ENCODE results near the gene RFT1.
"Not testable (repeated sequence)": the region's sequence is repeated elsewhere in the genome, so short reads cannot be mapped to it uniquely, and the experiment has no call there.

The RFT1 gene

DNA sequence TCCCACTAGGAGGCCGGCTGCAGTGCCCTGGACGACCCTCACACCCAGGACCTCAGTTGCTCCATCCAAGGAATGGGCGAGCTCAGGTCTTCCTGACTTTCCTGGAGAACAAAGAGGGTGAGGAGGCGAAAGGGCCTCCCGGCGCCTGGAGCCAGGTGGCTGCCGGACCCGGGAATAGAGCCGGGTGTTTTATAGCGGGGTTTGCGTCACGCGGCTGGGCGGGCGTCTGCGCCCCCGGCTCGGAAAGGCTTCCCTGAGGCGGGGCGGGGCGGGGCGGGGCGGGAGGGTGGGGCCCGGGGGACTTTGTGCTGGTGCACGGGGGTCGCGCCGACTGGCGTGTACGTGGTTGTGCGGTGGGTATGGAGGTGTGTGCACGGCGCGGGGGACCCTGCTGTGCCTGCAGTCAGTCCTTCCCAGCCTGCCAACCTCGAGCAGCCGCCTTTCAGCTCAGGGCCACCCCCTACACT is 26.2 kb upstream of the RFT1 start:
- H3K4me3 ChIP-seq (ENCODE audit: insufficient read depth, low read depth, low read length), result no peak overlapping the region
- peaks cover 14% of the 10 kb centered on the region for H3K4me1 ChIP-seq (ENCODE audit: control insufficient read depth, insufficient read depth, low read length)
- no peak overlapping the region for H3K27ac ChIP-seq (ENCODE audit: insufficient read depth, low read depth, low read length, poor library complexity, severe bottlenecking)
- 79 to 80% methylated on average over 36 of the region's 36 CpGs for WGBS, 2 experiments
- H3K9me3 ChIP-seq (ENCODE audit: control insufficient read depth, low read length), result no peaks in the 10 kb centered on the region
- H3K27me3 ChIP-seq (ENCODE audit: control insufficient read depth, insufficient read depth, low read length, poor library complexity, severe bottlenecking), result peaks cover 16% of the 10 kb centered on the region
- H3K36me3 ChIP-seq (ENCODE audit: control insufficient read depth, insufficient read depth, low read length), result no peaks in the 10 kb centered on the region

DNA sequence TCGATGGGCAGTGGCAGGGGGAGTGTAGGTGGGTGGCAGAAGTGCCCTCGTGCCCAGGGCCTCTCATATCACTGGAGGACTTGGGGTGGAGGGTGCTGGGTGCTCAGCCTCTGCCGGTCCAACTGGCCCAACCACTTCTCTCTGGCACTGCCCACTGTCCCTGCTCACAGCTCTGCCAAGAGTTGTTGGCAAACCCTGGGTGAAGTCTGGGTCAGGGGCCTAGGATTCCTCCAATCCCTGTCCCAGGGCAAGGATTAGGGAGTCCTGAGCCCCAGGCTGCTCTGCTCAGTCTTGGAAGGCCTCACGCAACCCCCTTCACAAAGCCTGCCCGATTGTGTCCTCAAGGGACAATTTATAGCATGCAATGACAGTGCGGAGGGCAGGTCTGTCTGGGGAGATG is 25.5 kb upstream of the RFT1 start:
- WGBS, 2 experiments, result 89 to 90% methylated on average over 6 of the region's 6 CpGs

DNA sequence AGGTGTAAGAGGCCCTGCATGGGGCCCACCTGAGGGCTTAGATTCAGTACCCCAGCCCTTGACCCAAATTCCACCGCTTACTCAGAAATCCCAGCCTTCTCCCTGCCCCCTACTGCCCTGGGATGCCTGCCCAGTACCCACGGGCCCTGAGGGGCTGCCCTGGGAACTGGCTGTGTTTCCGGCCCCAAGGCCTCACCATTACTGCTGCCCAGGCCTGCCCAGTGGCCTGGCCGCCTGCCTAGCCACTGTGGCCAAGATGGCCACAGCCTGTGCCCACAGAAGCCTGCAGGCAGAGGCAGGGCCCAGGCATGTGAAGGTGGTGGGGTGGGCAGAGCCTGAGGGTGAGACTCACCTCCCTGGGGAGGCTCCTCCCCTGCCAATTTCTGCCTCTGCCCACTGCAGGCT is 24.6 kb upstream of the RFT1 start:
- no peak overlapping the region for H3K4me3 ChIP-seq (ENCODE audit: insufficient read depth, low read depth, low read length)
- 90 to 91% methylated on average over 4 of the region's 4 CpGs for WGBS, 2 experiments
- peaks cover 4% of the 10 kb centered on the region for H3K27me3 ChIP-seq (ENCODE audit: control insufficient read depth, insufficient read depth, low read length, poor library complexity, severe bottlenecking)

More for the DNA sequence above, 25.5 kb upstream of the RFT1 start:
- H3K27me3 ChIP-seq (ENCODE audit: control insufficient read depth, insufficient read depth, low read length, poor library complexity, severe bottlenecking), result peaks cover 12% of the 10 kb centered on the region
- no peak overlapping the region for H3K4me3 ChIP-seq (ENCODE audit: insufficient read depth, low read depth, low read length)
- H3K27ac ChIP-seq (ENCODE audit: insufficient read depth, low read depth, low read length, poor library complexity, severe bottlenecking), result no peak overlapping the region
- H3K4me1 ChIP-seq (ENCODE audit: control insufficient read depth, insufficient read depth, low read length), result peaks cover 14% of the 10 kb centered on the region
- no peaks in the 10 kb centered on the region for H3K36me3 ChIP-seq (ENCODE audit: control insufficient read depth, insufficient read depth, low read length)
- no peaks in the 10 kb centered on the region for H3K9me3 ChIP-seq (ENCODE audit: control insufficient read depth, low read length)

DNA sequence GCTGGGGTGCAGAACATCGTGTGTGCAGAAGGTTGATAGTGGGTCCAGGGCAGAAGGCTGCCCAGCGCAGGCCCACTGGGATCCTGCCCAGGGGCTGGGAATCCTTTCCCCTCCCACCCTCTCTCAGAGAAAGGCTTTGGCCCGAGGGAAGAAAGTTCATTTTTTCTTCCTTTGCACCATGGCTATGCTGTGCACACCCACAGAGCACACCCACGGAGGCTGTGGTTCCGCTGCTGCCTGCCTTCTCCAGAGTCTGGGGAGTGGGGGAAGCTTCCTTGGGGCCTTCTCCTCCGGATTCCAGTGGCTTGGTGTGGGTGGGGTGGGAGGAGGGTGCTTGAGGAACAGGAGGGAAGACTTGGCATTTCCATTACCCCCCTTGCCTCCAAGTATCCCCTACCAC is 23.7 kb upstream of the RFT1 start:
- Histone ChIP-seq H3K9me3 (ENCODE audit: control insufficient read depth, low read length) (no peaks in the 10 kb centered on the region), H3K4me1 (ENCODE audit: control insufficient read depth, insufficient read depth, low read length) (peaks cover under 1% of the 10 kb centered on the region), H3K27ac (ENCODE audit: insufficient read depth, low read depth, low read length, poor library complexity, severe bottlenecking) (no peak overlapping the region), H3K27me3 (ENCODE audit: control insufficient read depth, insufficient read depth, low read length, poor library complexity, severe bottlenecking) (no peaks in the 10 kb centered on the region), H3K4me3 (ENCODE audit: insufficient read depth, low read depth, low read length) (no peak overlapping the region), H3K36me3 (ENCODE audit: control insufficient read depth, insufficient read depth, low read length) (no peaks in the 10 kb centered on the region)
- WGBS, 2 experiments, result 84 to 89% methylated on average over 5 of the region's 6 CpGs

More for the DNA sequence above, 24.6 kb upstream of the RFT1 start:
- H3K27ac ChIP-seq (ENCODE audit: insufficient read depth, low read depth, low read length, poor library complexity, severe bottlenecking), result no peak overlapping the region
- H3K4me1 ChIP-seq (ENCODE audit: control insufficient read depth, insufficient read depth, low read length), result peaks cover 9% of the 10 kb centered on the region
- H3K9me3 ChIP-seq (ENCODE audit: control insufficient read depth, low read length), result no peaks in the 10 kb centered on the region
- no peaks in the 10 kb centered on the region for H3K36me3 ChIP-seq (ENCODE audit: control insufficient read depth, insufficient read depth, low read length)

DNA sequence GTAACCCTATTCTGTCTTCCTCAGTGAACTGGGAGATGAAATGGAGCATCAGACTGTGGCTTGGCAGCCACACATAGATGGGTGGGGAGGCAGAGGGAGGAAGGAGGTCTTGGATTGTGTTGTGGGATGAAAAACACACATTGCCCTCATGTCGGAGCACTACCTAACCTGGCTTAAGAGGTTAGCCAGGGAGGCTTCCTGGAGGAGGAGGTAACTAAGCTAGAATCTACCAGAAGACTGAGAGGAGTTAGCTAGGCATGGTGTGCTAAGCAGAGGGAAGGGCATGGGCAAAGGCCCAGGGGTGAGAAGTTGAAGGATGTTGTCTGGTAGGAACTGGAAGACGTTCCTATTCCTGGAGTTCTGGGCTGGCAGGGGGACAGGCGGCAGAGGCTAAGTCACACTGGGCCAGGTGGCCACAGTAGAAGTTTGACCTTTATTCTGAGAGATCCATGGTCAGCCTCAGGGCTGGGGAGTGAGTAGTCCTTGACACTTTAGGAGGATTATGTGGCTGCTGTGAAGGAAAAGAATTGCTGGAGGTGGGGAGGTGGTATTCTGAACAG is 23.1 kb upstream of the RFT1 start:
- H3K9me3 ChIP-seq (ENCODE audit: control insufficient read depth, low read length), result no peaks in the 10 kb centered on the region
- no peaks in the 10 kb centered on the region for H3K36me3 ChIP-seq (ENCODE audit: control insufficient read depth, insufficient read depth, low read length)
- no peak overlapping the region for H3K27ac ChIP-seq (ENCODE audit: insufficient read depth, low read depth, low read length, poor library complexity, severe bottlenecking)
- no peak overlapping the region for H3K4me3 ChIP-seq (ENCODE audit: insufficient read depth, low read depth, low read length)
- H3K27me3 ChIP-seq (ENCODE audit: control insufficient read depth, insufficient read depth, low read length, poor library complexity, severe bottlenecking), result no peaks in the 10 kb centered on the region
- WGBS, 2 experiments, result 89 to 92% methylated on average over 3 of the region's 3 CpGs
- no peaks in the 10 kb centered on the region for H3K4me1 ChIP-seq (ENCODE audit: control insufficient read depth, insufficient read depth, low read length)

DNA sequence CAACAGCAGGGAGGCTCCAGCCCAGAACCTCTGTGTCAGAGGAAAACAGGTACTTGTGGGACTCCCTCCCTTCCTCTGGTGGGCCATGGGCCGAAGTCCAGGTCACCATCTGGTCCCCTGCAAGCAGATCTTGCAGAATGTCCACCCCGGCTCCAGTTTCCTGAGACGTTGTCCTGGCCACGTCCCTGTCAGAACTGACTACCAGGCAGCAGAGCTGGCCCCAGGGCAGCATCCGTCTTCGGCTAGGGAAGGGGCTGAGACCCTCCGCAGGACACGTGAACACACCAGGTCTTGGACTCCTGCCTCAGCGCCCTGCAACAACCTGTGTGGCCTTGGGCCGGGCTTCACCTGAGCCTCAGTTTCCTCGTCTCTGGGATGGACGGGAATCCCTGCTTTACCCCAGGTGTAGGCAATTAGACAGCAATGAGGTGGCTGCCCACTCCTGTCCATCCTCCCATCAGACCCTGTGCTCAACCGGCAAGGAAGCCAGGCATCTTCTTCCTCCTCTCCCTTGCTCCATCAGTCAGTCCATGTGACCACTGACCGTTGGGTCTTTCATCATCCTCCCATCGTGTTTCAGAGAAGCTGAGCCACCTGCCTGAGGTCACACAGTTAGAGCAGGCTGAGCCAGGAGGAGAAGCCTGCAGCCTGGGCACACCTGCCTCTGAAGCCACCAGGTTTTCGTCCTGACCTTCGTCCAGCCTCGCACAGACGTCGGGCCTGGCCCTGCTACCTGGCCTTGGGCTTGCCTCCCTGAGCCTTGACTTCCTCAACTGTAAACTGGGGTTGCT is 21.8 kb upstream of the RFT1 start:
- Histone ChIP-seq H3K4me1 (ENCODE audit: control insufficient read depth, insufficient read depth, low read length) (no peaks in the 10 kb centered on the region), H3K27me3 (ENCODE audit: control insufficient read depth, insufficient read depth, low read length, poor library complexity, severe bottlenecking) (no peaks in the 10 kb centered on the region), H3K27ac (ENCODE audit: insufficient read depth, low read depth, low read length, poor library complexity, severe bottlenecking) (no peak overlapping the region), H3K9me3 (ENCODE audit: control insufficient read depth, low read length) (no peaks in the 10 kb centered on the region), H3K4me3 (ENCODE audit: insufficient read depth, low read depth, low read length) (no peak overlapping the region), H3K36me3 (ENCODE audit: control insufficient read depth, insufficient read depth, low read length) (no peaks in the 10 kb centered on the region)
- 91 to 93% methylated on average over 20 of the region's 20 CpGs for WGBS, 2 experiments

DNA sequence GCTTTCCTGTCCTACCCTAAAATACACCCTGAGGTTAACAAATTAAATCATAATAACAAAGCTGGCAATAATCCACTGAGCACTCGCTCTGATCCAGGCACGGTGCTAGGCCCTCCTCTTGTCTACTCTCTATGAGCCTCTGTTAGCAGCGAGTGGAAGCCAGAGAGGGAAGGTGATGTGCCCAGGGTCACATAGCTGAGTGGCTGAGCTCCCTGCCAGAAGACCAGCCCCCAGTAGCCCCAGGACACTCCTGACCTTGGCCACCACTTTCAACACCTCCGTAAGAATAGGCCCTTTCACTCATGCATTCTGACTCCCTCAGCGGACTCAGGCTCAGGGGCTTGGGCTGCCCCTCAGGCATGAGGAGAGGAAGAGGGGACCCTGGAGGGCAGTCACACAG is 21.2 kb upstream of the RFT1 start:
- Histone ChIP-seq H3K27ac (ENCODE audit: insufficient read depth, low read depth, low read length, poor library complexity, severe bottlenecking) (no peak overlapping the region), H3K9me3 (ENCODE audit: control insufficient read depth, low read length) (no peaks in the 10 kb centered on the region), H3K4me1 (ENCODE audit: control insufficient read depth, insufficient read depth, low read length) (no peaks in the 10 kb centered on the region), H3K4me3 (ENCODE audit: insufficient read depth, low read depth, low read length) (no peak overlapping the region), H3K27me3 (ENCODE audit: control insufficient read depth, insufficient read depth, low read length, poor library complexity, severe bottlenecking) (no peaks in the 10 kb centered on the region), H3K36me3 (ENCODE audit: control insufficient read depth, insufficient read depth, low read length) (no peaks in the 10 kb centered on the region)
- 87 to 91% methylated on average over 5 of the region's 5 CpGs for WGBS, 2 experiments

DNA sequence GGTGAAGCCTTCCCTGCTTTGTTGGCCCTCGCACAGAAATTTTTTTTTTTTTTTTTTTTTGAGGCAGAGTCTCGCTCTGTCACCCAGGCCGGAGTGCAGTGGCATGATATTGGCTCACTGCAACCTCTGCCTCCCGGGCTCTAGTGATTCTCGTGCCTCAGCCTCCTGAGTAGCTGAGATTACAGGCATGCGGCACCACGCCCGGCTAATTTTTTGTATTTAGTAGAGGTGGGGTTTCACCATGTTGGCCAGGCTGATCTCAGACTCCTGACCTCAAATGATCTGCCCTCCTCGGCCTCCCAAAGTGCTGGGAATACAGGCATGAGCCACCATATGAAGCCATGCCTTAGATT is 20.8 kb upstream of the RFT1 start:
- not testable (repeated sequence) for H3K4me1 ChIP-seq (ENCODE audit: control insufficient read depth, insufficient read depth, low read length); H3K4me3 ChIP-seq (ENCODE audit: insufficient read depth, low read depth, low read length); H3K27me3 ChIP-seq (ENCODE audit: control insufficient read depth, insufficient read depth, low read length, poor library complexity, severe bottlenecking); H3K27ac ChIP-seq (ENCODE audit: insufficient read depth, low read depth, low read length, poor library complexity, severe bottlenecking); H3K36me3 ChIP-seq (ENCODE audit: control insufficient read depth, insufficient read depth, low read length); H3K9me3 ChIP-seq (ENCODE audit: control insufficient read depth, low read length)
- WGBS, 2 experiments, result 93 to 97% methylated on average over 9 of the region's 9 CpGs

DNA sequence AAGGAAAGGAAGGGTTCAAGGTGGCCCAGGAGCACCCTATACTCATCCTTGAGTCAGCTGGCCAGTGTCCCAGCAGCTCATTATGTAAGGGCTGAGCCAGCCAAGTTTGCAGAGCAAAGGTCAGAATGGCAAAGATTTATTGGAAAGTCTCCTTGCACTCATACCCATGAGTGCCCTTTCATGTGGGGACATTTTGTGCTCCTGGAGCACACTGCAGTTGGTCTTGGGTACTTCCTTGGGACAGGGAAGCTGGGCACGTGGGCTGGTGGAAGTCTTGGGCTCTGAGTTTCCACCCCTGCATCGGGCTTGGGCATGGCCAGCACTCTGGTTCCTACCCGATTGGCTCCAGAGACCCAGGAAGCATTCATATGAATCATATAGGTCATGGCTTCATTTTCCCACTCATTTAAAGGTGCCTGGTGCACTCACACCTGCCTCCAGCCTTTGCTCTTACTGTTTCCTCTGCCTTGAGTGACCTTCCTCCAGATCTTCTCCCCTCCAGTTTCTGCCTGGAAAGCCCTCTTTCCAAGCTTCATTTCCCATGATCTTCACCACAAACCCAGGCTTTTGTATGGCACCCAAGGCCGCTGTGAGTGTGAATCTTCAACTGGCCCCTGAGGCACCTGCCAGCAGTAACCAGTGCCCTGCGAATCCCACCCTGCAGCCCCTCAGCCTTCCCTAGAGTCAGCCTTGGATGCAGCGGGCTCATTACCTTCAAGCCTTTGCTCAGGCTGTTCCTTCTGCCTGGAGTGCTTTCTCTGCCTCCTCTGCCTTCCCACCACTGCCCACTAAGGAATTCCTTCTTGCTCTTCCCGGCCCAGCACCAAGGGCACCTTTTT is 20.2 kb upstream of the RFT1 start:
- WGBS, 2 experiments, result 89 to 93% methylated on average over 7 of the region's 7 CpGs
- Histone ChIP-seq H3K4me3 (ENCODE audit: insufficient read depth, low read depth, low read length) (no peak overlapping the region), H3K9me3 (ENCODE audit: control insufficient read depth, low read length) (no peaks in the 10 kb centered on the region), H3K27ac (ENCODE audit: insufficient read depth, low read depth, low read length, poor library complexity, severe bottlenecking) (no peak overlapping the region), H3K36me3 (ENCODE audit: control insufficient read depth, insufficient read depth, low read length) (no peaks in the 10 kb centered on the region), H3K27me3 (ENCODE audit: control insufficient read depth, insufficient read depth, low read length, poor library complexity, severe bottlenecking) (no peaks in the 10 kb centered on the region), H3K4me1 (ENCODE audit: control insufficient read depth, insufficient read depth, low read length) (no peaks in the 10 kb centered on the region)

DNA sequence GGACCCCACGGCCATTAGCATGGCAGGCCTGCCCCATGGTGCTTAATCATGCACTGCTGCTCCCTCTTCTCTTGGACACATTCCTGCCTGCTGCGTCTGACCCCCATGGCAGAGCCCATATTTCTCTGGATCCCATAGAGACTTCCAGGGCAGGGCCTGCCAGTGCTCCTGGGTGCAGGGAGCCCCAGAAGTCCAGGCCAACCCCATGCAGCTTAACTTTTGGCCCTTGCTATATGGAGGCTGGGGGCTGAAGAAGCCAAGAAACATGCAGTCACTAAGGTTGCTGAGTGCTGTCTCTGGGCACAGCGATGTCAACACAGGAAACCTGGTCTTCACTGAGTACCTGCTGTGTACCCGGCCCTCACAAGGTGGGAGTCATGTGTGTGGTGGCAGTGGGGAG is 19.5 kb upstream of the RFT1 start:
- H3K9me3 ChIP-seq (ENCODE audit: control insufficient read depth, low read length), result no peaks in the 10 kb centered on the region
- no peaks in the 10 kb centered on the region for H3K4me1 ChIP-seq (ENCODE audit: control insufficient read depth, insufficient read depth, low read length)
- H3K4me3 ChIP-seq (ENCODE audit: insufficient read depth, low read depth, low read length), result no peak overlapping the region
- no peaks in the 10 kb centered on the region for H3K36me3 ChIP-seq (ENCODE audit: control insufficient read depth, insufficient read depth, low read length)
- H3K27ac ChIP-seq (ENCODE audit: insufficient read depth, low read depth, low read length, poor library complexity, severe bottlenecking), result no peak overlapping the region
- WGBS, 2 experiments, result 91 to 95% methylated on average over 4 of the region's 4 CpGs
- H3K27me3 ChIP-seq (ENCODE audit: control insufficient read depth, insufficient read depth, low read length, poor library complexity, severe bottlenecking), result no peaks in the 10 kb centered on the region
